HG03457 (cell line): ENCODE results near the gene FNBP1L.

Experiments
- ATAC-seq: cut with Tn5 transposase; IDR thresholded peaks from one replicate; pipeline ENCODE4 v1.9.1; 2021; ENCODE audit warnings: moderate number of reproducible peaks; ENCODE audit not compliant: unreplicated experiment

Gene FNBP1L

GRCh38 chr1:93569489-93569888 lies 121.6 kb downstream of the FNBP1L start:
- no peak for ATAC-seq

DNA sequence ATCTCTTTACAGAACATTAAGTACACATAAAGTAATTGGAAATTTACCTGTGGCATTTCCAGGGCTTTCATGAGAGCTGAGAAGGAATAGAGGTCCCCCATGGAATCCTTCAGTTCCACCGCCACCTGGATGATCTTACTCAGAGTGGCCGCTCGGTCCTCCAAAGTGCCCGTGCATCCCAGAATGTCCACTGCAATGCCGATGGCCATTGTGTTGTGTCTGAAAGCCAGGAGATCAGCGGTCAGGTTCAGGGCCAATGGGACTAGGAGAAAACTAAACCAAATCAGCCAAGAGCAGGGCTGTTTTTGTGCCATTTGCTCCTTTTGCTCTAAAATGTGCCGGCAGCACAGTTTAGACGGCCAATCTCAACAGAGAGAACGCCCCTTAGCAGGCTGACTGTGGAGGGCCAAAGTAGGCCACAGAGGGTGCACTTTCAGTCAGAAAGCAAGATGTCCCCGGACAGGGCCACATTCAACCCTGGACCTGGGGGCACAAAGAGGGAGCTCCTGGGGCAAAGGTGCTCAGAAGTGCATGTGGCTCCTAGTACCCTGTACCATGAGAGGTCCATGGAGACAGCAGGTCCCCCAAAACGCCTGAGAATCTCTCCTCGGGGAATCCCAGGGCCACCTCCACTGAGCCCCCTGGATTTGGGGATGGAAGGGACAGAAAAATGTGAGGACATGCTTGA lies 123.8 kb downstream of the FNBP1L start:
- ATAC-seq = no peak

- no peak for ATAC-seq
Observed at GRCh38 chr1:93573940-93574469, 126.1 kb downstream of the FNBP1L start.

DNA sequence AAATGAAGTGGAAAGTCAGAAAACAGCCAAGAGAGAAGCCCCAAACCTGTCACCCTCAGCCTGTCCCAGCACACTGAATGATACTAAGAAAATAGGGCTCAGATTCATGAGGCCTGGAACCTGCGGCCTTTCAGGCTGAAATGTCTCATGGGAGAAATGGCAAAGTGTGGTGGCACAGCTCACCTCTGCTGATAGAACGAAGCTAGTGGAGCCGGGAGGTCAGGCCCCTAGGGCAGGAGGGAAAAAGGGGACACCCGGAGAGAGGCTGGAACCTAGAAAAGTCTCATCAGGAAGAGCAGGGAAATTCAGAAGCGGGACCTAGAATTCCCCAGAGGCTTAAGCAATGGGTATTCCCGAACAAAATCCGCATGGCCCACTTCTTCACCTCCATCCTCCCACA lies 126.6 kb downstream of the FNBP1L start:
- no peak for ATAC-seq

DNA sequence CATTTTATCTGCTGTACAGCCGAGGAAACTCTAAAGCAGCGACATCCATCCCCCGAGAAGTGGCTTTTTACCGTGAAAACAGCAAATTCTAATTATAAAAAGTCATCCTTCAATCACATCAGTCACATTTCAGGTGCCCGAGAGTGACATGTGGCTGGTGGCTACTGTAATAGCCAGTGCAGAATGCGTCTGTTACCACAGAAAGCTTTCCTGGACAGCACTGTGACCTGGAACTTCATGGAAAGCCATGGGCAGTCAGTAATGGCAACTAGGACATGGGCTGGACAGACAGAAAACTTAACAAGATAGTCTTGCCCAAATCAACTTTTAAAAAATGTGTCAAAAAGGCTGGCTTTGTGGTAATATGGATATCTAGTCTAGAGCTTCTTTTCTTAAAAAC lies 127.1 kb downstream of the FNBP1L start:
- no peak for ATAC-seq

DNA sequence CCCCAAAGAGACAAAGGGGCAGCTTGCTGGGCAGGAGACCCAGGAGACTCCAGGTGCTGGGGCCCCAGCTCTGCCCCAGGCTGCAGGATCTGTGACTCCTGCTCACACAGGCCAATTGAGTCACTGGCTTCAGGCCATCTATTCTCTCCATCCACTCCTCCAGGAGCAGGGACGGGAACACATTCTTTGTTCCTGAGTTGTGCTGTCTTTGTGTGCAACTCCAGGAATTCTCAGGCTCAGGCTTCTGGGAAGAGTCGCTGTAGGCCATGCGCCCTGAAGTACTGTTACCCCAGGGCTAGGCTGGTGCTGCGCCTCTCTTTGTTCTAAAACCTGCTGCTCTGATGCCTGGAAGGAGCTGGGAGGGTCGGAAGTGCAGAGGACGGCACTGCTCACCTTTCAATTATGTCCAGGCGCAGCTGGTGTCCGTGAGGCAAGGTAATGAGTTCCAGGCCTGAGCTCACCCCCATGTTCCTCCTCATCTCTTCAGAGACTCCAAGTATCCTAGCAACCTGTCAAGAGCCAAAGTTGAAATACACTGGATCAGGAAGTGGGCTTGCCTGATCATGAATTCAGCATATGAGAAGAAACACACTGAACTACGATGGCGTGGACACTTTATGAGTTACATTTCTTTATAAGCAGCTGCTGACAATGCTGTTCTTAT lies 127.8 kb downstream of the FNBP1L start:
- no peak for ATAC-seq

DNA sequence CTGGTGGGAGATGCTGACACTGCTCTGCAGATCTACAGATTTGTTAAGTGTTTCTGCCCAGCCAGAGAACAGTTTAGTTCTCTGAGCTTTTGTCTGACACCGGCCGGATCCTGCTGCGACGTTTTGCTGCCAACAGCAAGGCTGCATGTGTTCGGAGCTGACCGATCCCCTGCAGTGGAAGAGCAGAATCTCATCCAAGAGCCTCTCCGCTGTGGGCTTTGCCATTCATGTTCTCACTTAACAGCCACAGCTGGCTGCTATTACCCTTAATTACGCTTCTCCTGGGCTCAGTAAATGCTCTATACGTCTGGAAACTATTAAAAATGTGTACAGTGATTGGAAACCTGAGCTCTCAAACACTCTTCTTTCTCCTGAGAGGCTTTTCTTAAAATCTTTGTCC lies 128.4 kb downstream of the FNBP1L start:
- ATAC-seq = no peak

DNA sequence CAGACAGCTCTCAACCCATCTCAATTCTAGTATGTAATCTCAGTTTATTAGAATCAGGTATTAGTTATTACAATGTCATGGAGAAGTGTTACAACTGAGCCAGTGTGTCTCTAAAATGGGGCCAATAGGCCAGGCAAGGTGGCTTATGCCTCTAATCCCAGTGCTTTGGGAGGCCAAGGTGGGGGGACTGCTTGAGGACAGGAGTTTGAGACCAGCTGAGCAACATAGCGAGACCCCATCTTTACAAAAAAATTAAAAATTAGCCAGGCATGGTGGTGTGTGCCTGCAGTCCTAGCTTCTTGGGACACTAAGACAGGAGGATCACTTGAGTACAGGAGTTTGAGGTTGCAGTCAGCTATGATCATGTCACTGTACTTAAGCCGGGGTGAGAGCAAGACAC lies 128.8 kb downstream of the FNBP1L start:
- ATAC-seq = no peak

DNA sequence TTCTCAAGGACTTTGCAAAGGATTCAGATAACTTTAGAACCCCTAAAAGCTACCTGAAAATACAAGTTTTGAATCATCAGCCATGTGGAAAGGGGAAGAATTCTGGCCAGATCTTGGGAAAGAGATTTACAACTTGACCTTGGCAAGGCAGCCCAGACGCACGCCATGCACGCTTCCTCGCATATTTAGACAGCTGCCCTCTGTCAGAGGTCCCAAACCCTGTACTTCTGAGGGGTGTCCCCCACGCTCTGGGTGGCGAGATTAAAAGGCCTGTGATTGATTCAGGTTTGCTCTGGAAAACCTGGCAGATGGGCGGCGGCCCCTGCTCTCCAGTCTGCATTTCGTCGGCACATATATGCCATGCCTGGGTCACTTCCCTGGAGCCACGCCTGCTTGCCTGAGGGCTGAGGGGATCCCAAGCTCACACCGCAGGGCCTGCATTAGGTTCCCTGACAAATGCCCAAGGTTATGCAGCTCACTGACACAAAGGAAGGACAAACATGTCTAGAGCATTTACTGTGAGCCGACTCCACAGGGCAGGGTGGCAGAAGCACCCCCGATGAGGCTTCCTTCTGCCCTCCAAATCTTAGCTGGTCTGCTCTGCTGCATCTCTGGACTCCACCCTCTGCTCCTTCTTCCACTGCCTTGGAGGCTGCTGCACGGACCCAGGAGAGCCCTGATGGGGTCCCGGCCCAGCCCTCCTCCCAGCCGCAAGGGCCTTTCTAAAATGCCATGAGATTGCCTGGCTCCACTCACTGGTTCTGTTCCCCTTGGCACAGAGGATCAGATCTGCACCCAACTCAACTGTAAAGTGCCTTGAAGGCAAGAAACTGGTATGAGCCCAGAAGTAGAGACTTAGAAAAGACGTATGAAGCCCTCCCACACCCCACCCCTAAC lies 129.9 kb downstream of the FNBP1L start:
- no peak for ATAC-seq

GRCh38 chr1:93578433-93578830 lies 130.5 kb downstream of the FNBP1L start:
- no peak for ATAC-seq

GRCh38 chr1:93578911-93579825 lies 131.2 kb downstream of the FNBP1L start:
- ATAC-seq = no peak

DNA sequence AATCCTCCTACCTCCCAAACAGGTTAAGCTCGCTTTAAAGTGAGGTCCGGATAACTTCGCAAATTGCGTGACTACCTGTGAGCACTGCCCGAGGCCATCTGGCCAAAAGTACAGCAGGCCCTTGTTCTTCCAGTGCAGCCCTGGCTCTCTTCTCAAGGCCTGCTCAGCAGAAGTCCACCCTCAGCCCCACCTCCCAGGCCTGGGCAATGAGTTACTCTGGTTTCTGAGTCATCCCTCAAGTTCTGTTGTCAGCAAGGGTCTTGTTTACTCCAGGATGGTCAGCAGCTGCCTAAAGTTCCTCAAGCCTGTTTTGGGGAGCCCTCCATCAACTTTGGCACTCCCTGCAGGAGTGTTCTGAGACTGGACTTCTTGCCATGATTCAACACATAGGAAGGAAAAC lies 132.0 kb downstream of the FNBP1L start:
- ATAC-seq = no peak

DNA sequence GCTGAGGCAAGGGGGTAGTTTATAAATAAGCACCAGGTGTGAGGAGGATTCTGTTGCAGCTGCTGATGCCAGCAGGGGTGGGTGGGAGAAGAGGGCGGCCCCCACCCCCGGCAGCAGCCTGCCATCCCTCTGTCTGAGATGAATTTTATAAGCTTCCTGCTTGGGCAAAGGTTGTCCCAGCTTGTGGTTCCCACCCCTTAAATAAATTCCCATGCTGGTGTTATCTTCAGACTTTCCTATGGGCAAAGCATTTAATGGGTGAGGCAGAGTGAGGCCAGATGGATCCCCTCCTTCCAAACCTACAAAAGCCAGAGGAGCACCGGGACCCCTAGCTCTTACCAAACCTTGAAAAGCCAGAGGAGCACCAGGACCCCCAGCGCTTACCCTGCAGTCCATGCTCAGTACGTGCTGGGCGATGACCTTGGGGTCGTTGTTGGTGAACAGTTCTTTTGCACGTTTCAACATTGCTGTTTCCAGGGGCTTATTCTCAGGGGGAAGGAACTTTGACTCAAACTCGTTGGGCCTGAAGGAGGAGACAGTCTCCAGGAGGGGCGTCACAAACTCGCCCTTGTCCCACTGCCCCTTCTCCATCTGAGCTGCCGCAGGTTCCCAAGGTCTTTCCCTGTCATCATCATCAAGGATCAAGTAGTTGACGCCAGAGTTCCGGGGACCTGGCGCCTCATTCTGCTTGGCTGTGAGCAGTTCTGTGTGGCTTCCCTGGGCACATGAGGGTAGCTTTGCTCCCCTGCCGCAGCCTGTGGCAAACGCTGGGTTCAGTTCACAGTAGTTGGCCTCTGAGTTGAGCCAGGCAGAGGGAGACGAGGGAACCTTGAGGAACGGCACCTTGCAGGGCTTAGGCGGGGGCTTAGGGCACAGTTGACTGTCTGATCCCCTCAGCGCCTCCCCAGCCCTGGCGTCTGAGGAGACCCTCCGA lies 134.3 kb downstream of the FNBP1L start:
- ATAC-seq = no peak

- no peak for ATAC-seq
Observed at GRCh38 chr1:93584261-93585003, 136.5 kb downstream of the FNBP1L start.

- no peak for ATAC-seq
Observed at GRCh38 chr1:93585059-93585966, 137.4 kb downstream of the FNBP1L start.

GRCh38 chr1:93587354-93587753 lies 139.4 kb downstream of the FNBP1L start:
- ATAC-seq = no peak

DNA sequence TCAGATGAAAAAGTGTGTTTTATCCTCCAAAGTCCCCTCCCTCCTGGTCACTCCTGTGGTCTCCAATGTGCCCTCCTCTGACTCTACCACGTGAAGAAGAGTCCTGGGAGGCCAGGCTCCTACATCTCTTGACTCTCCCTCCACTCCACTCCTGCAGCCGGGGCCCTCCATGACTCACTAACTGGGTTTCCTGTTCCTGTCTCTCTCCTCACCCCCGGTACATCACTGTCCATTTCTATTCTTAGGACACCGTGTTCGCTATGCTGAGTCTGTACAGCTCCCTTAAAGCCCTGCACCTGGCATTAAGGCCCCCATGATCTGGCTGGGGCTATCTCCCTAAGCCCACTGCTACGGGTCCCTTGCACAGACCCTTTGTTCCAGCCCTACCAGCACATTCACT lies 140.3 kb downstream of the FNBP1L start:
- no peak for ATAC-seq

DNA sequence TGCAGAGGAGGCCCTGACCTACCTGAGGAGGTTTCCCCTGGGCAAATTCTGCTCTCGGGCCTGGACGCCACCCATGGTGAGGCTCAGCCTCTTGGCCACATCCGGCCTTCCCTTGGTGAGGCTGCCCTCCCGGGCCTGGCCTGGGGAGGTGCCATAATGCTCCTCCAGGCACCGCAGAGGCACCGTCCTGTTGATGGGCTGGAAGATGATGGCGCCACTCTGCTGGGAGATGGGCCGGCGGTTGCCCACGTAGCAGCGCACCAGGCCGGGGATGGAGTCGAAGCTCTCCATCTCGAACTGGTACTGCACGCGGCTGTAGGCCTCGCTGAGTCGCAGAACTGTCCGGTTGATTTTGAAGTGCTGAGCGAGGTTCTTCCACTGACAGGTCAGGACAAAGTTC lies 141.0 kb downstream of the FNBP1L start:
- ATAC-seq = no peak
